ENCODE data around the gene CHD3.
"Not testable (repeated sequence)": the region's sequence is repeated elsewhere in the genome, so short reads cannot be mapped to it uniquely, and the experiment has no call there.

CHD3 gene

DNA sequence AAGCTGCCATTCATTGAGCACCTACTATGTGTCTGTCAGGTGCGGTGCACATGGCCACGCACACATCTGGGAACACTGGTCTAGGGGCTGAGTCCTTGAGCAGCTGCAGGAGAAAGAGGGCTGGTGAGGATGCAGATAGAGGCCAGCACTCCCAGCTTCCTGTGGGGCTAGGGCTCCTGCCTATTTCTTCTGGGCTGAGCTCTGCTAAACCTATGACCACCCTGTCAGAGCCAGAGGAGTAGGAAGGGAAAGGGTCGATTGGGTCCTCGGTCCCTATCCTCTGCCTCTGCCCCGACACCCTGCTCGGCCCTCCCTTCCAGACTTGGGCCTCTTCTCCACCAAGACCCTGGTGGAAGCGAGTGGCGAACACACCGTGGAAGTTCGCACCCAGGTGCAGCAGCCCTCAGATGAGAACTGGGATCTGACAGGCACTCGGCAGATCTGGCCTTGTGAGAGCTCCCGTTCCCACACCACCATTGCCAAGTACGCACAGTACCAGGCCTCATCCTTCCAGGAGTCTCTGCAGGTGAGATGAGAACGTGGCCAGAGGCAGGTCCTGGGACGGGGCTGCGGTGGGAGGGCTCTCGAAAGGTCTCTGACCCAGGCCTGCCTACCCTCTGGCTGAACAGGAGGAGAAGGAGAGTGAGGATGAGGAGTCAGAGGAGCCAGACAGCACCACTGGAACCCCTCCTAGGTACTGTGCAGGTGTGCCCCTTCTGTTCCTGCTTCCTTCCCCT is 37.7 kb upstream of the CHD3 start:
- DNase-seq = peak; percentile 13

DNA sequence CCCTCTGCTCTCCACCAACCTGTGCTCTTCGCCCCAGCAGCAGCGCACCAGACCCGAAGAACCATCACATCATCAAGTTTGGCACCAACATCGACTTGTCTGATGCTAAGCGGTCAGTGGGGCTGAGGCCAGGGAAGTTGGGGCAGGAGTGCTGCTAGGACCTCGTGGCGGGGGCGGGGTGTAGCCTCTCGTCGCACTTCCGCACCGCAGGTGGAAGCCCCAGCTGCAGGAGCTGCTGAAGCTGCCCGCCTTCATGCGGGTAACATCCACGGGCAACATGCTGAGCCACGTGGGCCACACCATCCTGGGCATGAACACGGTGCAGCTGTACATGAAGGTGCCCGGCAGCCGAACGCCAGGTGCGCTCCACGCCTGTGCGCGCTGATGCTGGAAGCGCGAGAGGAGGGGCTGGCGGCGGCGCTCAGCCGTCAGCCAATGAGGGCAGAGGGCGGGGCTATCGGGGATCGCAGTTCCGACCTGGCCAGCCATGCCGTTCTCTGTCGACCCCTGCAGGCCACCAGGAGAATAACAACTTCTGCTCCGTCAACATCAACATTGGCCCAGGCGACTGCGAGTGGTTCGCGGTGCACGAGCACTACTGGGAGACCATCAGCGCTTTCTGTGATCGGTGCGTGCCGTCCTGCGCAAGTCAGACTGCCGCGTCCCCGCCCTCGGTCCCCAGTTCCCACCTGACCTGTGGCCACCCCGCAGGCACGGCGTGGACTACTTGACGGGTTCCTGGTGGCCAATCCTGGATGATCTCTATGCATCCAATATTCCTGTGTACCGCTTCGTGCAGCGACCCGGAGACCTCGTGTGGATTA is 36.9 kb upstream of the CHD3 start:
- DNase-seq = peak; percentile 95

DNA sequence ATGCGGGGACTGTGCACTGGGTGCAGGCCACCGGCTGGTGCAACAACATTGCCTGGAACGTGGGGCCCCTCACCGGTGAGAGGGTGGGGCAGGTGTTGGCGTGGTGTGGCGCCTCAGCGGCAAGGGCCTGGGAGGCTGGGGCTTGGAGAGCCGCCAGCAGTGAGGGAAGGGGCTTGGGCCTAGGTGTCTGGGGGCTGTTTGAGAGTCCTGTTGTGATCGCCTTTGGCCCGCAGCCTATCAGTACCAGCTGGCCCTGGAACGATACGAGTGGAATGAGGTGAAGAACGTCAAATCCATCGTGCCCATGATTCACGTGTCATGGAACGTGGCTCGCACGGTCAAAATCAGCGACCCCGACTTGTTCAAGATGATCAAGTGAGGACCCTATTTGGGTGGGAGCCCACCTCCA is 36.3 kb upstream of the CHD3 start:
- peak; percentile 14 for DNase-seq

DNA sequence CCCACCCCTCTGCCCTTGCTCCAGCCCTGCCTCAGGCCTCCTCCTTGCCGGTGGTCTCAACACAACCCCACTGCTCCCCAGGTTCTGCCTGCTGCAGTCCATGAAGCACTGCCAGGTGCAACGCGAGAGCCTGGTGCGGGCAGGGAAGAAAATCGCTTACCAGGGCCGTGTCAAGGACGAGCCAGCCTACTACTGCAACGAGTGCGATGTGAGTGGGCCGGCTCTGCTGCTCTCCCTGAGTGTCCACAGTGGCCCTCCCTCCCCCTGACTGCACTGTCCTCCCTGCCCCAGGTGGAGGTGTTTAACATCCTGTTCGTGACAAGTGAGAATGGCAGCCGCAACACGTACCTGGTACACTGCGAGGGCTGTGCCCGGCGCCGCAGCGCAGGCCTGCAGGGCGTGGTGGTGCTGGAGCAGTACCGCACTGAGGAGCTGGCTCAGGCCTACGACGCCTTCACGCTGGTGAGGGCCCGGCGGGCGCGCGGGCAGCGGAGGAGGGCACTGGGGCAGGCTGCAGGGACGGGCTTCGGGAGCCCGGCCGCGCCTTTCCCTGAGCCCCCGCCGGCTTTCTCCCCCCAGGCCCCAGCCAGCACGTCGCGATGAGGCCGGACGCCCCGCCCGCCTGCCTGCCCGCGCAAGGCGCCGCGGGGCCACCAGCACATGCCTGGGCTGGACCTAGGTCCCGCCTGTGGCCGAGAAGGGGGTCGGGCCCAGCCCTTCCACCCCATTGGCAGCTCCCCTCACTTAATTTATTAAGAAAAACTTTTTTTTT is 35.5 kb upstream of the CHD3 start:
- no peak for DNase-seq

DNA sequence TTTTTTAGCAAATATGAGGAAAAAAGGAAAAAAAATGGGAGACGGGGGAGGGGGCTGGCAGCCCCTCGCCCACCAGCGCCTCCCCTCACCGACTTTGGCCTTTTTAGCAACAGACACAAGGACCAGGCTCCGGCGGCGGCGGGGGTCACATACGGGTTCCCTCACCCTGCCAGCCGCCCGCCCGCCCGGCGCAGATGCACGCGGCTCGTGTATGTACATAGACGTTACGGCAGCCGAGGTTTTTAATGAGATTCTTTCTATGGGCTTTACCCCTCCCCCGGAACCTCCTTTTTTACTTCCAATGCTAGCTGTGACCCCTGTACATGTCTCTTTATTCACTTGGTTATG is 34.9 kb upstream of the CHD3 start:
- peak; percentile 18 for DNase-seq

DNA sequence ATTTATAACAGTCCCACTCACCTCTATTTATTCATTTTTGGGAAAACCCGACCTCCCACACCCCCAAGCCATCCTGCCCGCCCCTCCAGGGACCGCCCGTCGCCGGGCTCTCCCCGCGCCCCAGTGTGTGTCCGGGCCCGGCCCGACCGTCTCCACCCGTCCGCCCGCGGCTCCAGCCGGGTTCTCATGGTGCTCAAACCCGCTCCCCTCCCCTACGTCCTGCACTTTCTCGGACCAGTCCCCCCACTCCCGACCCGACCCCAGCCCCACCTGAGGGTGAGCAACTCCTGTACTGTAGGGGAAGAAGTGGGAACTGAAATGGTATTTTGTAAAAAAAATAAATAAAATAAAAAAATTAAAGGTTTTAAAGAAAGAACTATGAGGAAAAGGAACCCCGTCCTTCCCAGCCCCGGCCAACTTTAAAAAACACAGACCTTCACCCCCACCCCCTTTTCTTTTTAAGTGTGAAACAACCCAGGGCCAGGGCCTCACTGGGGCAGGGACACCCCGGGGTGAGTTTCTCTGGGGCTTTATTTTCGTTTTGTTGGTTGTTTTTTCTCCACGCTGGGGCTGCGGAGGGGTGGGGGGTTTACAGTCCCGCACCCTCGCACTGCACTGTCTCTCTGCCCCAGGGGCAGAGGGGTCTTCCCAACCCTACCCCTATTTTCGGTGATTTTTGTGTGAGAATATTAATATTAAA is 34.4 kb upstream of the CHD3 start:
- peak; percentile 20 for DNase-seq

DNA sequence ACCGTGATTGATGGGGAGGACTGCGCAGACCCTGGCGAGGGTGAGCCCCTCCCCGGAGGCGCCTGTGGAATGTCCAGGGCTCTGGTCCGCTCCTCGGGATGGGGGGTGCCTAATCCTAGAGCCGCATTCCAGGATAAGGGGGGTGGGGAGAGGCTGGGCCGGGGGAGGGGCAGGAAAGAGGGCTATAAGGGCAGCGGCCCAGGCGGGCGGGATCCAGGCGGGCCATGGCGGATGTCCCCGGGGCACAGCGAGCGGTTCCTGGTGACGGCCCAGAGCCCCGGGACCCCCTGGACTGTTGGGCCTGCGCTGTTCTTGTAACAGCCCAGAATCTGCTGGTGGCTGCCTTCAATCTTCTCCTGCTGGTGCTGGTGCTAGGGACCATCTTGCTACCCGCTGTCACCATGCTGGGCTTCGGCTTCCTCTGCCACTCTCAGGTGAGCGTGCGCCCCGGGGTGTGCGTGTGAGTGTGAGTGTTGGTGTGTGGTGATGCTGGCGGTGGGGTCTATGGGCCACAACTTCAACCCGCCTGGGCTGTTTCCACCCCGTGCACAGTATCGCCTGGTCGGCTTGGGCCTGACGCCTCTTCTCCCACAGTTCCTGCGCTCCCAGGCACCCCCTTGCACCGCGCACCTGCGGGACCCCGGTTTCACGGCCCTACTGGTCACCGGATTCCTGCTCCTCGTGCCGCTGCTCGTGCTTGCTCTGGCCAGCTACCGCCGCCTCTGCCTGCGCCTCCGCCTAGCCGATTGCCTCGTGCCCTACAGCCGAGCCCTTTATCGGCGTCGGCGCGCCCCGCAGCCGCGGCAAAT is 33.5 kb upstream of the CHD3 start, which contains the start of gene TMEM88:
Gene TMEM88, plus strand, starts transcription at position 216 of the 809 bp plus-strand sequence. Its CDS starts 9 bp downstream, at position 225.
- DNase-seq = peak; percentile 23

DNA sequence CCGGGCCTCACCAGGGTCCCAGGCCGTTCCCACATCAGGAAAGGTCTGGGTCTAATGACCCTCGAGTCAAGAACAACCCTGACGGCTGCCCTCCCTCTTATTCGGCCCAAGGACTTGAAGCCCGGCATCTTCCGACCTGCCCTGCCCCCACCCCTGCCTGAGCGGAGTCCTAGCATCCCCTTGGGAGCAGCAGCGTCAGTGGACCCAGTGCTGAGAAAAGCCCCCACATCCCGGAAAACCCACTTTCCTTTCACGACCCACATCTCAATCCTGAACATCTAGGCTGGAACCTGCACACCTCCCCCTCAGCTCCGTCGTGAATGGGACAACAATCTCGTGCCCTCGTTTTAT is 33.0 kb upstream of the CHD3 start:
- DNase-seq = no peak

DNA sequence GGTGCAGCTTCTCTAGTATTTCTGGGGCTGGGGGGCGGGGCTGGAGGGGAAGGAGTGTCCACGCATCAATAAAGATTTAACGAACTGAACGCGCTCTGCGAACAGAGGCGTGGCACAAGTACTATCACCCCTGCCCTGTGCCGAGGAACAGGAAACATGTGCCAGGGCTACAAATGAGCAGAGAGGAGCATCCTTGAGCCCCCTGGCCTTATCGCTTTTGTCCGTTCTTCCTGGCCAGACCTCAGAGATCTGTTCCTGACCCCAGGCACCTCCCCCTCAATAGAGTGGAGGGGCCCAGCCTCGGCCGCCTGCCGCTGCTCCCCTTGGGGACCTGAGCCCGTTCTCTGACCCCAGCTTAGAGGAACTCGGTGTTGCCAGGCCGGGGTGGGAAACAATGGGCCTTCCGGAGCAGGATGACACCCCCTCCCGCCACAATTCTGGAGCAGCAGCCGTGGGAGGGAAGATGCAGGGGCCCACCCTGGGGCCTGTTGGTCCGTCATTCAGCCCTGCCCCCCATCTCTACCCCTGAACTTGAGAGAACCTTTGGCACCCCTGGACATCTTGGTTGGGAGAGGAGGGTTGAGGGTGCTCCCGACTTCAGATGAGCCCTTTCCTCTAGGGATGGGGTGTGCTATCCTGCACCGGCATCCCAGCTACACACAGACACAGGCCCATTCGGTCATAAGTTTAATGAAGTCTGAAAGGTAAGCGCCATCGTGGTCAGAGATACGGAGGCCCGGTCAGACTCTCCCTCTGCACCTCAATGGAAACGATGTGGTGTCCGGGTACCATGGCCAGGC is 32.4 kb upstream of the CHD3 start:
- DNase-seq = peak; percentile 21

DNA sequence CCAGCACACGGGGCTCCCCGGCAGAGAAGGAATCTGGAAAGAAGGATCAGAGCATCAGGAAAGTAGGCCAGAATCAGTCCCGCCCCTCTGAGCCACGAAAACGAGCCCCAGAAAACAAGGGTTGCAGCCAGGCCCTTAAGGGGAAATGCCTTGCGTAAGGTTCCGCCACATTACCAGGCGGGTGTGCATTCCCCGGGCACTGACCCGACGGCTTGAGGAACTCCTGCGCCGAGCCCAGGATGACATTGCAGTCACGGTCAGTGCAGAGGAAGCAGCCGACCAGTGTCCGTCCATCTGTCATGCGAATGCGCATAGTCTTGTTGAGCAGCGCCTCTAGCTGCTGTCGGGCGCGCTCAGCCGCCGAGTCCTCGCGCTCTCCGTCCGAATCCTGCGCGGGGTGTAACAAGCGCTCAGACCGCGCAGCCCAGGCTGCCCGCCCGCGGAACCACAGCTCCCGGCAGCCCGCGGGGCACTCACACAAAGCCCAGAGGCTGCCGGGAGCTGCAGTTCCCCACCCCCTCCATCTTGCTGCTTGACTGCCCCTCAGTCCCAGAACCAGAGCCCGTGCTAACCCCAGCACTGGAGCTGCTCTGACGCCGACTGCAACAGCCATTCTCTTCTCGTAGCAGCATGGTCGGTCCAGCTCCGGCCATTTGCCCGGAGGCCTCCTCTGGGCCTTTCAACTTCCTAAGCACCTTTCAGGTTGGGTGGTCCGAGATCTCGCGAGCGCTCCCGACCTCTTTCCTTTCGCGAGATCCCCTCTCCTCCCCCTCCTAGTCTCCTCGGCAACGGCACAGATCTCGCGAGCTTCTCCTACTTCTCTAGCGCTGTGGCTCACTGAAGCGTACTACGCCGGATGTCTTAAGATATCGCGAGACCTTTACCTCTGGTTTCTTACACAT is 31.5 kb upstream of the CHD3 start, which contains the start of gene NAA38:
Gene NAA38, minus strand, starts transcription at position 749 of the 902 bp plus-strand sequence. Its CDS starts 96 bp downstream, at position 653.
- DNase-seq = peak; percentile 87

DNA sequence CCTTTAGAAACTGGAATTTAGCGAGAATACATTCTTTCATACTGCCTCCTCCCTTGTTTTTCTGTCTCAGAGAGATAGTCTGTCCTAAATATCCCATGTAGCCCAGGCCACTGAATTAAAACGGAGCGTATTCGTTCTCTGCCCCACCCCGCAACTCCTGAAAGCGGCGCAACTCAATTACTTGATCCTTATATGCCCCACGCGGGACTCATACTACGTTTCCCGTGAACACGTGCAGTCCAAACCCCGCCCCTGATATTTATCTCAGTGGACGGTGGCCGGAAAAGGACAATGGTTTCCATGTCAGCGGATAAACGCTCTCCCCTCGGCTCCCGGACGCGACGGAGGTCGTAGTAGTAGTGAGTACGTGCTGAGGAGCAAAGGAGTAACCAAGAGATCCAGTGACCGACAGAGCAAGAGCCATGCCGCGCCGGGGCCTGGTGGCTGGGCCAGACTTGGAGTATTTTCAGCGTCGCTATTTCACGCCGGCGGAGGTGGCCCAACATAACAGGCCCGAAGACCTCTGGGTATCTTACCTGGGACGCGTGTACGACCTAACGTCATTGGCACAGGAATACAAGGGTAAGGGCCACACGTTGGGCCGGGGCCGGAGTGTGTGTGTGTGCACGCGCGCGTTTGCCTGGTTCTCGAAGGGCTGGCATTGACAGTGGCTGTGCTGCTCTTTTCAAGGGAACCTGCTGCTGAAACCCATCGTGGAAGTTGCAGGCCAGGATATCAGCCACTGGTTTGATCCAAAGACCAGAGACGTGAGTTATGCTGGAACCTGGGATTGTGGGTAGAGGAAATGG is 30.7 kb upstream of the CHD3 start, which contains the start of gene CYB5D1:
Gene CYB5D1, plus strand, starts transcription at position 291 of the 809 bp plus-strand sequence. Its CDS starts 132 bp downstream, at position 423.
- peak; percentile 81 for DNase-seq

DNA sequence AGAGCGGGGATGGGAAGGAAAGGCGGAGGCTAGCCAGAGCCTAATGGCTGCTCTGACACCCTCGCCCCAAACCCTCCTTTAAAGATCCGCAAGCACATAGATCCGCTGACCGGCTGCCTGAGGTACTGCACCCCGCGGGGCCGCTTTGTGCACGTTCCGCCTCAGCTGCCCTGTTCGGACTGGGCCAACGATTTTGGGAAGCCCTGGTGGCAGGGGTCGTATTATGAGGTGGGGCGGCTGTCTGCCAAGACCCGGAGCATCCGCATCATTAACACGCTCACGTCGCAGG is 30.1 kb upstream of the CHD3 start:
- DNase-seq = peak; percentile 29

DNA sequence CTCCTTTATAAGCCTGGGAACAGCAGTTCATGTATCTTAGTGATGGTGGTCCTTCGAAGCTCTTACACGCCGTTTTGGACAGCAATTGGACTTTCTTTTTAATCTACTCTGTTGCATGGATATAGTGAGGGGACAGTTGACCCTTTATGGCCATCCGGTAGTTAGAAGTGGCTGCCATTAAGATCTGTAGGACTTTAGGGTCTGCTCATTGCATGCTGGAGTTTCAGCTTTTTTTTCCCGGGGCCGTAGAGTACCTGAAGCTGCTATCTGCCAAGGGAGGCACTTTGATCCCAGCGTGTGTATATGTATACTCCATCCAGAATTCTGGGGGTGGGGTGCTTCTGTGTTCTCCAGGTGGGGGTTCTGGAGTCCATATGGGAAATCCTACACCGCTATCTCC is 29.6 kb upstream of the CHD3 start:
- no peak for DNase-seq

DNA sequence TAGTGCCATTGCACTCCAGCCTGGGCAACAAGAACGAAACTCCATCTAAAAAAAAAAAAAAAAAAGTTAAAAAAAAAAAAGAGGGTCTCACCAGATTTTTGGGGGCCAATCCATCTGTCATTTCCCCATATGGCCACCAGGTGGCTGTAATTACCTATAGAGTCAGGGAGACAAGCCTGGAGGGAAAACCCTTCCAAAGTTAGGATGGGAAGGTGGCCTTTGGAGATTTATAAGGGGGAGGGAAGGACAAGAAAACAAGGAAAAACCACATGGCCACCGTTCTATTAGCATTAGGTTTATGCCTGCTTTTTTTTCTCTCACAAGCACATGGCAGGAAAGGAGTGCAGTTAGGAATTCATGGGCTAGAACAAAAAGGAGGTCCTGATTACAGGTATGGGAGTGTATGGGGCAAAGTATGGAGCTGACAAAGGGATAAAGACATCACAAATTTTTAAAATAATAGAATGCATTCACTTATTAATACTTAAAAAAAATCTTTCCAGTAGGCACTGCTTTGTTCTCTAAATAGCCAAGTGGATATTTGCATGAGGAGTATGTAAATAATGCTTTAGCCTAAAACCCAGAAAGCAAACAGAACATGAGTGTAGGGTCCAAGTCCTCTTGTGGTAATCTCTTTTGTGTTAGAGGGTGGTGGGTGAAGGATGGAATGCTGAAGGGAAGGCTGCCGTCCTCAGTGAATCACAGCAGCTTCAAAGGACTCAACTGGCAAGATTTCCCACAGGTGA is 25.7 kb upstream of the CHD3 start:
- DNase-seq = peak; percentile 38

DNA sequence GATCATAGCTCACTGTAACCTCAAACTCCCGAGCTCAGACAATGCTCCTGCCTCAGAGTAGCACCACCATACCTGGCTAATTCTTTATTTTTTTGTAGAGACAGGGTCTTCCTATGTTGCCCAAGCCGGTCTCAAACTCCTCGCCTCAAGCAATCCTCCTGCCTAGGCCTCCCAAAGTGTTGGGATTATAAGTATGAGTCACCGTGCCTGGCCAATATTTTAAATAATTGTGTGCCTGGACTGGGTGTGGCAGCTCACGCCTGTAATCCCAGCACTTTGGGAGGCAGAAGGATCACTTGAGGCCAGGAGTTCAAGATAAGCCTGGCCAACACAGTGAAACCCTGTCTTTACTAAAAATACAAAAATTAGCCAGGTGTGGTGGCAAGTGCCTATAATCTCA is 24.2 kb upstream of the CHD3 start:
- DNase-seq = not testable (repeated sequence)

DNA sequence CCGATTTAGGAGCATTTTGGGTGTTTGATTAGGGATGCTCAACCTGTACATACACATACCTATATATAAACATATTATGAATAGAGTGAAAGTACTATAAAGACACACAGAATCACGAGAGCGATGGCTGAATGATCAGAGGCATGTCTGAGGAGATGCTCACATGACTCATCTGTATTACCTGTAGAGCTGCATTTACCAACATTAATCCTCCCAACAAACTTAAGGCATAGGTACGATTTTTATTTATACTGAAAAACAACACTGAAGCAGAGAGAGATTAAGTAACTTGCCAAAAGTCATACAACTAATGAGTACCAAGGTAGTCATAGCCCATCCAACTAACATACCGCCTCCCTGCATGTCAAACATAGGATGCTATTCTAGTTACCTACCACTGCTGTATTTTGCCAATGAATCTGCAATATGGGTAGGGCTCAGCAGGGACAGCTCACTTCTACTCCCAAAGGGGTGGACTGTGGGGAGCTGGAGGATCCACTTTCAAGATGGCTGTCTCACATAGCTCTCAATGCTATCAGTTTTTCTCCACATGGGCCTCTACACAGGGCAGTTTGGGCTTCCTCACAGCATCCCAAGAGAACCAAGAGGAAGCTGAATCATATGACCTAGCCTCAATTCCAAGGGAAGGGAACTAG is 23.5 kb upstream of the CHD3 start:
- DNase-seq = no peak

DNA sequence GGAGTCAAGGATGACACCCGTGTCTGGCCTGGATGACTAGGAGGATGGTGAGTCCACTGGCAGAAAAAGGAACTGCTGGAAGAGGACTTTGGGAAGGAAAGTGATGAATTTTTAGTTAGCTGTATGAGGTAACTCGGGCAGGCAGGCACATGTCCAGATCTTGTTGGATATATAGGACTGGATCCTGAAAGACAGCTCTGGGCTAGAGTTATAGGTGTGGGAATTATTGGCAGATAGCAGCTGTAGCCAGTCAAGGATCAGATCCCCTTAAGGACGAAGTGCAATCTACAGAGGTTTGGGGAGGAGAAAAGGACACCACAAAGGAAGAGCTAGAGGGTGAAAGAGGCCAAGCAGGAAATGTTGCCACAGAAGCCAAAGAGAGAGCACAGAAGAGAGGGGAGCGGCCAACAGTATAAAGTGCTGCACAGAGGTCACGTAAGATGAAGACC is 20.7 kb upstream of the CHD3 start:
- no peak for DNase-seq

DNA sequence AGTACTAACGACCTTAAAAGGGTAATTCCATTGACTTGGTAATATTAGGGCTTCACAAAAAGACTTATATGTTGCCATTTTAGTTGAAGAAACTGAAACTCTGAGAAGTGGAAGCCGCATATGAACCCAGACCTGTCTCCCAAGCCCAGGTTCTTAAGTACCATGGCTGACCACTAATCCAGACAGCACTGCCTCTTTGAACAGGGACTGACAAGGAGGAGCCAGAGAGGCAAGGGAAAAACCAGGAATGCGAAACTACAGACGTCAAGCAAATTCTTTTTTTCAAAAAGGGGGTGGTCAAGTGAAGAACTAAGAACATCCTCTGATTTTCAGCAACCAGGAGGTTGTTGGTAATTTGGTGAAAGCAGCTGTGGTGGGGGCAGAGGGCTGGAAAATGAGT is 15.5 kb upstream of the CHD3 start:
- DNase-seq = no peak
